Activated B cell treated with CpG ODN at 0.5 μM for 24 hours (primary cell): ENCODE measurements around the gene HCRTR1. TPM values are rescaled to one million over a fixed set of nuclear protein-coding genes. Genes with fewer than 3 reads are reported as not detected.

ENCODE experiments used
- ATAC-seq: fragments of 200-7000 bp; cut with Tn5 transposase; one replicate; pipeline ENCODE4 v1.10.0; 2021; ENCODE audit warnings: low read depth, mild to moderate bottlenecking, moderate library complexity
- CTCF ChIA-PET: fragments of 350-600 bp; sonication (Branson Sonifier 250); formaldehyde crosslinking; loops from one replicate; lab custom pipeline; 2021; ENCODE audit warnings: antibody characterized with exemption; lab: Charles Lee
- POLR2A ChIA-PET: fragments of 350-600 bp; sonication (Branson Sonifier 250); formaldehyde crosslinking; loops from one replicate; lab custom pipeline; 2021; ENCODE audit warnings: antibody characterized with exemption; lab: Charles Lee
- DNase-seq: peaks from one replicate; pipeline ENCODE4 v3.0.0; 2022
- H3K27ac Mint-ChIP-seq: one replicate; pipeline ENCODE4 v1.8.0; 2020; ENCODE audit warnings: mixed read lengths
- H3K27me3 Mint-ChIP-seq: one replicate; pipeline ENCODE4 v1.8.0; 2021; ENCODE audit warnings: mixed read lengths
- H3K36me3 Mint-ChIP-seq: one replicate; pipeline ENCODE4 v1.8.0; 2021; ENCODE audit warnings: low read depth, mixed read lengths
- H3K4me1 Mint-ChIP-seq: one replicate; pipeline ENCODE4 v1.8.0; 2021; ENCODE audit warnings: mixed read lengths
- H3K4me3 Mint-ChIP-seq: one replicate; pipeline ENCODE4 v1.8.0; 2020; ENCODE audit warnings: mild to moderate bottlenecking, mixed read lengths
- H3K9me3 Mint-ChIP-seq: one replicate; pipeline ENCODE4 v1.8.0; 2020; ENCODE audit warnings: mixed read lengths
- intact Hi-C: fragments of 100-400 bp; cut with micrococcal nuclease; formaldehyde crosslinking; loops from one replicate; pipeline ENCODE4 v1.15.1; 2024
- total RNA-seq: library from RNA; stranded (reverse); gene quantifications from 2 replicates; pipeline ENCODE4 v1.2.3, GENCODE V29; 2022
- TF ChIP-seq, protein P1 (sequence below): fragments of 200-600 bp; IDR thresholded peaks from one replicate; pipeline ENCODE4 v1.8.0; 2022; ENCODE audit warnings: antibody characterized with exemption, mild to moderate bottlenecking

Gene HCRTR1
- total RNA-seq, 1 donor from 2014 or later, result not detected

DNA sequence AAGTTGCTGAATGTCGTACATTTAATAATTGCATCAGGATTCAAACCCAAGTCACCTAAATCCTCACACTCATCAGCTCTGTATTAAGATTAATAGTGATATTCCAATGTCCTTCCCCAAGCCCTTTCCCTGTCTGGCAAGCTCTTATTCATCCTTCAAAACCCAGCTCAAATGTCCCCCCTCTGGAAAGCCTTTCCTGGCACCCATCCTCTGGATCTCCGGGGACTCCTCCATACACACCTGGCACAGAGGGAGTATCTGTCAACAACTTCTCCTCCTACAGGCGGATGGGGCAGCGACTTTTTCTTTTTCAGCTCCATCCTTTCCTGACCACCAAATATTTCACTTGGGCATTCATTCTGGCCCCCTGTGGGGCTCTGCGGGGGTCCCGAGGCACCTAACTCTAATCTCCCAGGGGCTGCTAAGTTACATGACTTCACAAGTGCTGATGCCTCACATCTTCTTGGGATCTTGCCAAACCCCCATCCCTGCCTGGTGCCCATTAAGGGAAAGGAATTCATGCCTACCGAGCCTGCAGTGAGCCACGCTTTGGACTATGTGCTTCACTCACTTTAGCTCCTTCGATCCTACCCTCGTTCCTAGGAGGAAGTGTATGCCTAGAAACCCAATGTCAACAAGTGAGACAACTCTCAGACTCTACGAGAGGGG lies 25.9 kb upstream of the HCRTR1 start:
- no peaks in the 10 kb centered on the region for H3K36me3 Mint-ChIP-seq
- H3K27me3 Mint-ChIP-seq, result peaks cover 25% of the 10 kb centered on the region
- intact Hi-C loops, result no loop called here
- H3K9me3 Mint-ChIP-seq, result no peaks in the 10 kb centered on the region
- TF ChIP-seq, protein P1, sequence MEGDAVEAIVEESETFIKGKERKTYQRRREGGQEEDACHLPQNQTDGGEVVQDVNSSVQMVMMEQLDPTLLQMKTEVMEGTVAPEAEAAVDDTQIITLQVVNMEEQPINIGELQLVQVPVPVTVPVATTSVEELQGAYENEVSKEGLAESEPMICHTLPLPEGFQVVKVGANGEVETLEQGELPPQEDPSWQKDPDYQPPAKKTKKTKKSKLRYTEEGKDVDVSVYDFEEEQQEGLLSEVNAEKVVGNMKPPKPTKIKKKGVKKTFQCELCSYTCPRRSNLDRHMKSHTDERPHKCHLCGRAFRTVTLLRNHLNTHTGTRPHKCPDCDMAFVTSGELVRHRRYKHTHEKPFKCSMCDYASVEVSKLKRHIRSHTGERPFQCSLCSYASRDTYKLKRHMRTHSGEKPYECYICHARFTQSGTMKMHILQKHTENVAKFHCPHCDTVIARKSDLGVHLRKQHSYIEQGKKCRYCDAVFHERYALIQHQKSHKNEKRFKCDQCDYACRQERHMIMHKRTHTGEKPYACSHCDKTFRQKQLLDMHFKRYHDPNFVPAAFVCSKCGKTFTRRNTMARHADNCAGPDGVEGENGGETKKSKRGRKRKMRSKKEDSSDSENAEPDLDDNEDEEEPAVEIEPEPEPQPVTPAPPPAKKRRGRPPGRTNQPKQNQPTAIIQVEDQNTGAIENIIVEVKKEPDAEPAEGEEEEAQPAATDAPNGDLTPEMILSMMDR, result no peak
- no peak overlapping the region for H3K27ac Mint-ChIP-seq
- DNase-seq (peak; percentile 4), ATAC-seq (no peak)
- ChIA-PET POLR2A (no interaction called here), CTCF (interaction anchor here (1.2 to 1.4 kb wide), 2 partner anchors 11 to 38 kb away, joined by 3 to 4 read pairs; no protein-coding TSS in a partner anchor)
- H3K4me3 Mint-ChIP-seq, result no peak overlapping the region
- H3K4me1 Mint-ChIP-seq, result peaks cover 18% of the 10 kb centered on the region

DNA sequence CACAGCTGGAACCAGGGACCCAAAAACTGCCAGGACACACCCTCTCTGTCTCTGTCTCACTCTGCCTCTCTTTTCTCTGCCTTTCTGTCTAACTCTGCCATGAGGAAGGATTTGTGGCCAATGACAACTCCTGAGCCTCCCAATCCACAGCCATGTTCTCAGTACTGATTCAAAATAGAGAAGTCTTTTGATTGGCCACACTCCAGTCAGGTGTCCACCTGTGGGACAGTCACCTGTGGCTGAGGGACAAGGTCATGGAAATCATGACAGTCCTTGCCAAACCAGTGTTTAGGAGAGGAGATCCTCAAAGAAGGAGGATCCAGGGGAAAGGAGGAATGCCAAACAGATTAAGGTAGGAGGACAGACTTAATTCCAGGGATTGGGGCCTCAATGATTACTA lies 25.4 kb upstream of the HCRTR1 start:
- H3K4me3 Mint-ChIP-seq, result no peak overlapping the region
- DNase-seq (no peak), ATAC-seq (no peak)
- H3K4me1 Mint-ChIP-seq, result peaks cover 21% of the 10 kb centered on the region
- H3K9me3 Mint-ChIP-seq, result no peaks in the 10 kb centered on the region
- peaks cover 25% of the 10 kb centered on the region for H3K27me3 Mint-ChIP-seq
- POLR2A ChIA-PET, result no interaction called here
- no peaks in the 10 kb centered on the region for H3K36me3 Mint-ChIP-seq
- H3K27ac Mint-ChIP-seq, result no peak overlapping the region
- intact Hi-C loops, result no loop called here
- TF ChIP-seq, protein P1, result no peak
- CTCF ChIA-PET, result interaction anchor here (0.7 to 1.0 kb wide), 2 partner anchors 25 to 48 kb away, joined by 3 read pairs; partner anchors contain the start of gene HCRTR1

DNA sequence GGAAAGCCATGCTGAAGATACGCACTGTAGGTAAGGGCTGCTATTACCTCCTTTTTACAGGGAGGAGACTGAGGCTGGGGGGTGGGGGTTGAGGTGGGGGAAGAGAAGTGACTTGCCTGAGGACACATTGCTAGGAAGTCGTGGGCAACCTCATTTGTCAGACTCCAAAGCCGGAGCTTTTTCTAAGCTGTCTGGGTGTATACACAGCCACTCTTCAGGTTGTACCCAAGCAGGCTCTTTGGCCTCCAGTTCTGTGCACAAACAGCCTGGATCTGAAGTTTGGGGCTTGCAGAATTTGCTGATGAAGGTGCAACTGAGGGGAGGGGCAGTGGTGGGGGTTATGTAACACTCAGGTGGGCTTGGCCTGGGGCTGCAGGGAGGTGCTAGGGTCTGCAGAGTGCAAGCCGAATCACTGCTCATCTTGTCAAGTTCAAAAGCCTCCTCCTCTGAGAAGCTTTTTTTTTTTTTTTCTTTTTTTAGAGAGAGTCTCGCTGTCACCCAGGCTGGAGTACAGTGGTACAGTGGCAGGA lies 24.3 kb upstream of the HCRTR1 start:
- H3K4me1 Mint-ChIP-seq, result peaks cover 15% of the 10 kb centered on the region
- H3K27ac Mint-ChIP-seq, result no peak overlapping the region
- ATAC-seq (no peak), DNase-seq (no peak)
- H3K36me3 Mint-ChIP-seq, result no peaks in the 10 kb centered on the region
- no peak overlapping the region for H3K4me3 Mint-ChIP-seq
- ChIA-PET CTCF (interaction anchor here (0.7 to 1.2 kb wide), 3 partner anchors 13 to 47 kb away, joined by 3 to 4 read pairs (median 3); partner anchors contain the start of gene HCRTR1), POLR2A (interaction anchor here (0.6 kb wide), 2 partner anchors 19 to 43 kb away, joined by 3 read pairs; no protein-coding TSS in a partner anchor)
- peaks cover 18% of the 10 kb centered on the region for H3K27me3 Mint-ChIP-seq
- H3K9me3 Mint-ChIP-seq, result no peaks in the 10 kb centered on the region
- TF ChIP-seq, protein P1, result no peak
- intact Hi-C loops, result no loop called here

DNA sequence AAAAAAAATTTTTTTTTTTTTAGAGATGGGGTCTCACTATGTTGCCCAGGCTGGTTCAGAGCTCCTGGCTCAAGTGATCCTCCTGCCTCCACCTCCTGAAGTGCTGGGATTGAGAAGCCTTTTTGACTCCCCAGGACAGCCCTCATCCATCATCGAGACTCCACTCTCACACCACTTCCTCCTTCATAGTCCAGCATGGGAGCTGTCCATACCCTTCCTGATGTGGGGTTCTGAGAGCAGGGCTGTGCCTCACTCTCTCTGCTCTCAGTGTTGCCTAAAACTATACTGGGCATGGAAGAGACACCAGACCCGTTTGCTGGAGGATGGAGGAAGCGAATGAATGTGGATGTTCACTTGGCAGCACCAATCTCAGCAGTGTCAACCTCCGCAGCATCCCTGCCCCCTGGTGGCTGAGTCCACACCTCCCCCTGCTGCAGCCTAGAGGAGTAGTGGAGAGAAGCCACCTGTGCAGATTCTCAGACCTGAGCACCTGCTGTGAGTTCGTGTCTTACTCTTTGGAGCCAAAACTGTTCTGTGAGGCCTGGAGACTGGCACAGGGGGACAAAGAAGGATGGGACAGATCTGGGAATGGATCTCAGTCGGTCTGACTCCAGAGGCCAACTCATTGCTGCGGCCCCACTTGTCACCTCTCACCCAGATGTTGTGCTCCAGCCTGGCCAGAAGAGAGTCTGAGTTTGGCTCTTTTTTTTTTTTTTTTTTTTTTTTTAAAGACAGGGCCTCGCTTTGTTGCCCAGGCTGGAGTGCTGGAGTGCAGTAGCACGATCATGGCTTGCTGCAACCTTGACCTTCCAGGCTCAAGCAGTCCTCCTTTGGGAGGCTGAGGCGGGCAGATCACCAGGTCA lies 23.5 kb upstream of the HCRTR1 start:
- peak; percentile 45 for DNase-seq
- no peak overlapping the region for H3K27ac Mint-ChIP-seq
- H3K4me1 Mint-ChIP-seq, result peaks cover 14% of the 10 kb centered on the region
- ChIA-PET CTCF (interaction anchor here (1.0 to 1.2 kb wide), 2 partner anchors 11 to 12 kb away, joined by 3 to 4 read pairs; no protein-coding TSS in a partner anchor), POLR2A (no interaction called here)
- peak; percentile 96 for ATAC-seq
- intact Hi-C loops, result loop anchor here (1.0 to 2.0 kb wide), 2 partner anchors 25 to 30 kb away; no protein-coding TSS in a partner anchor
- H3K36me3 Mint-ChIP-seq, result no peaks in the 10 kb centered on the region
- TF ChIP-seq, protein P1, result no peak
- no peaks in the 10 kb centered on the region for H3K9me3 Mint-ChIP-seq
- H3K27me3 Mint-ChIP-seq, result peaks cover 16% of the 10 kb centered on the region
- no peak overlapping the region for H3K4me3 Mint-ChIP-seq
